HFF-Myc (cell line): ENCODE results near the gene EPAS1.

Source experiments
- DNase-seq: peaks from one replicate; pipeline ENCODE4 v3.0.0-alpha.2; 2011; ENCODE audit warnings: low read depth; ENCODE audit errors: extremely low read depth
- H3K4me3 ChIP-seq: replicated peaks from 2 replicates; pipeline ENCODE4 v1.5.1; 2011; ENCODE audit warnings: low read depth, mild to moderate bottlenecking, control low read depth, low read length
- TF ChIP-seq, protein P1 (sequence below): IDR thresholded peaks from 2 replicates; pipeline ENCODE4 v1.5.1; 2012; ENCODE audit warnings: mild to moderate bottlenecking, low read depth, low read length, control low read depth; ENCODE audit errors: missing control alignments

The EPAS1 gene

DNA sequence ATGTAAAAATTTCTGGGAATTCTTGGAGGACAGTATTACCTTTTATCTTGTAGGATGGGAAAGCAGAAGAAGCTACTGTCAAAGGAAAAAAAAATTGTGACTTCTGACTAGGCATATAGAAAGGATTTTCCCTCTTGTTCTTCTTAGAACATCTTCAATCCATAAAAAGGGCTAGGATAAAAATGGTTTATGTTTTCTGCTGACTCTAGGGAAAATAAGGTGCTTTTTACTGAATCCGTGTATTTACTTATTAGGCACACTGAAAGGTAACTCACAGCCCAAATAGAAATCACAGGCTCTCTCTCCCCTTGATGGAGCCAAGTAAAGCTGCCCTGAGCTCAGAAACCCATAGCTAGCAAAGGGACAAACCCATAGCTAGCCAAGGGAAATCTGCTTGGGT lies 74.6 kb downstream of the EPAS1 start:
- TF ChIP-seq, protein P1, sequence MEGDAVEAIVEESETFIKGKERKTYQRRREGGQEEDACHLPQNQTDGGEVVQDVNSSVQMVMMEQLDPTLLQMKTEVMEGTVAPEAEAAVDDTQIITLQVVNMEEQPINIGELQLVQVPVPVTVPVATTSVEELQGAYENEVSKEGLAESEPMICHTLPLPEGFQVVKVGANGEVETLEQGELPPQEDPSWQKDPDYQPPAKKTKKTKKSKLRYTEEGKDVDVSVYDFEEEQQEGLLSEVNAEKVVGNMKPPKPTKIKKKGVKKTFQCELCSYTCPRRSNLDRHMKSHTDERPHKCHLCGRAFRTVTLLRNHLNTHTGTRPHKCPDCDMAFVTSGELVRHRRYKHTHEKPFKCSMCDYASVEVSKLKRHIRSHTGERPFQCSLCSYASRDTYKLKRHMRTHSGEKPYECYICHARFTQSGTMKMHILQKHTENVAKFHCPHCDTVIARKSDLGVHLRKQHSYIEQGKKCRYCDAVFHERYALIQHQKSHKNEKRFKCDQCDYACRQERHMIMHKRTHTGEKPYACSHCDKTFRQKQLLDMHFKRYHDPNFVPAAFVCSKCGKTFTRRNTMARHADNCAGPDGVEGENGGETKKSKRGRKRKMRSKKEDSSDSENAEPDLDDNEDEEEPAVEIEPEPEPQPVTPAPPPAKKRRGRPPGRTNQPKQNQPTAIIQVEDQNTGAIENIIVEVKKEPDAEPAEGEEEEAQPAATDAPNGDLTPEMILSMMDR: no peak
- no peak overlapping the region for H3K4me3 ChIP-seq

DNA sequence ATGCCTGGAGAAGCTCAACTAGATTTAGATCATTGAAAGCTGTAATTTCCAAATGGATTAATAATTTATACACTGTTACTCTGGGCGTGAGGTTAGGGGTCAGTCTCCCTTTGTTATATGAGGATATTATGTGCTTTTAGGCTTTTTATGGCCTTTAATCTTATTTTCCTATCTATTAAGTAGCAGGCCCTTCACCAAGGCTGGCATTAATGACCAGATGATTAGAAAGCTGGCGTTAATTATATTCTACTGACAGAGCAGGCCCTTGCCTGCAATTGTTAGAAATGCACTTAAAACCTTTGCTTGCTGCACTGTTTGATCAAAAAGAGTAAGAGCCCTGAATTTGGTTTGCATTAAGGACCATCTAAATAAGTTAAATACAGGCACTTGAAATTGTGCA lies 75.3 kb downstream of the EPAS1 start:
- no peak overlapping the region for H3K4me3 ChIP-seq
- no peak for DNase-seq
- TF ChIP-seq, protein P1: no peak

More for the DNA sequence above, 74.6 kb downstream of the EPAS1 start:
- no peak for DNase-seq

DNA sequence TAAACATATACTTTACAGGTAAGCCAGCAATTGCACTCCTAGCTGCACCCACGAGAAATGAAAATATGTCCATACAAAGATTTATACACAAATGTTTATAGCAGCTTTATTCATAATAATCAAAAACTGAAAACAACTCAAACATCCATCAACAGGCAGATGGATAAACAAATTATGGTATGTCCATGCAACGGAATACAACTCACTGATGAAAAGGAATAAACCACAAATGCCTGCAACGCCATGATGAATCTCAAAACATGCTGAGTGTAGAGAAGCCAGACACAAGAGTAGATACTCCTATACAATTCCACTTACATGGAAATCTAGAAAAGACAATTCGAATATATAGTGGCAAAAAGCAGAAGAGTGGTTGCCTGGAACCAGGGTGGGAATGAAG lies 76.0 kb downstream of the EPAS1 start:
- H3K4me3 ChIP-seq: no peak overlapping the region
- TF ChIP-seq, protein P1: no peak
- no peak for DNase-seq

DNA sequence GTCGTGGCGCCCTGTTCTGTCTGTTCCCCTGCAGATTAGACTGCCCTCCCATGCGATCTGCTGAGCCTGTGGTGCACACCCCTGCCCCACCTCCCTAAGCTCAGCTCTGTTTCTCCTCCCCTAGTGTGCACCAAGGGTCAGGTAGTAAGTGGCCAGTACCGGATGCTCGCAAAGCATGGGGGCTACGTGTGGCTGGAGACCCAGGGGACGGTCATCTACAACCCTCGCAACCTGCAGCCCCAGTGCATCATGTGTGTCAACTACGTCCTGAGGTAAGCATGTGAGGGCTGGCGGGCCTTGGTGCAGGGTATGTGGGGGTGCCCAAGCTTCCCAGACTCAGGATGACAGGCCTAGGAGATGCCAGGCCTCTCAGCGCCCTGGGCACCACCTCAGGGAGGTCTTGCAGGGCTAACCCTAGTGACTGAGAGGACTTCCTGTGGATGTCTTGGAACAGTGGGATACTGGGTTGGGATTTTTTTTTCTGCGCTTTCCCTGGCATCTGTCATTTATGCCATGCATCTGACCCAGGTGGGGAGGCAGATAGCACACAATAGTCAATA lies 78.4 kb downstream of the EPAS1 start:
- DNase-seq: no peak
- TF ChIP-seq, protein P1: no peak
- H3K4me3 ChIP-seq: no peak overlapping the region

DNA sequence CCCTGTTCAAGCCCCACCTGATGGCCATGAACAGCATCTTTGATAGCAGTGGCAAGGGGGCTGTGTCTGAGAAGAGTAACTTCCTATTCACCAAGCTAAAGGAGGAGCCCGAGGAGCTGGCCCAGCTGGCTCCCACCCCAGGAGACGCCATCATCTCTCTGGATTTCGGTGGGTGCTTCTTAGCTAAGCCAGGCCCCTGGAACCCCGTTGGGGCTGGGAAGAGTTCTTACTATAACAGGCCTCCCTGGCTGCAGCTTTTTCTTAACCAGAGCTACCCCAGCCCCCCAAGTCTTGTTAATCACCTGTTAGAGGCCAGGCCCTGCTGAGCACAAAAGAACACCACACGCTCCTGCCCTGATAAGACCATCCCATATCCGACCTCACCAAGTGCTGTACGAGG lies 79.4 kb downstream of the EPAS1 start:
- DNase-seq: no peak
- TF ChIP-seq, protein P1: no peak

DNA sequence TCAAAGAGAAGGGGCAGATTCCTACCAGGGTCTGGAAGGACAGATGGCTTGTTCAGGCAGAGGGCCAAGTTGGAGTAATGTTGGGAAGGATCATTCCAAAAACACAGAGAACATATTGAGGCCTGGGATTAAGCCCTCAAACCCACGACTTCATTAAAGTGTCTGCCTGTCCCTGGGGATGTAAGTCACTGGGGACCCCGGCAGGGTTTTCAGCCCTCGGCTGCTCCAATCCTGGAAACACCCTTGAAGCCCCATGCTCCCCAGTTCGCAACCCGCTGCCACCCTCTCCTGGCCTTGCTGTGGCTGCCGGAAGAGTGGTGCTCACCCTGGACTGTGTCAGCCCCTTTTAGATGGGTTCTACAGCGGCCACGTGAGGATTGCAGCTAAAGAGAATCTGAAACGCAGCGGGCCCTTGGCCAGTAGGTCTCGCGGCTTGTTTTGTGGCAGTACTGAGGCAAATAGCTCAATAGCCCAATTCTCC lies 79.9 kb downstream of the EPAS1 start:
- no peak for DNase-seq
- TF ChIP-seq, protein P1: peak; percentile 9

More for the DNA sequence above, 79.4 kb downstream of the EPAS1 start:
- no peak overlapping the region for H3K4me3 ChIP-seq

More for the DNA sequence above, 79.9 kb downstream of the EPAS1 start:
- no peak overlapping the region for H3K4me3 ChIP-seq
